T-cell (primary cell): ENCODE measurements around the gene BCL2. TPM values are rescaled to one million over a fixed set of nuclear protein-coding genes. Genes with fewer than 3 reads are reported as not detected.

Source experiments
- ATAC-seq, 4 experiments: fragments of 200-7000 bp in 3 of 4; fragments of 150-1000 bp in 1 of 4; cut with Tn5 transposase; replicated peaks in 1 of 4; 1 replicate in 3 of 4; 2 replicates in 1 of 4; pipeline ENCODE4 v1.10.0; 2021; ENCODE audit warnings: moderate library complexity in 3 of 4, mild to moderate bottlenecking in 2 of 4, moderate number of reproducible peaks in 1 of 4
- CTCF ChIA-PET, 2 donors: fragments of 300-600 bp; sonication (Branson Sonifier 250); formaldehyde crosslinking; loops; one replicate each; lab custom pipeline; 2022; ENCODE audit warnings: antibody characterized with exemption in 2 of 2; lab: Charles Lee
- POLR2A ChIA-PET, 2 donors: fragments of 300-600 bp; sonication (Branson Sonifier 250); formaldehyde crosslinking; loops; one replicate each; lab custom pipeline; 2022; ENCODE audit warnings: antibody characterized with exemption in 2 of 2; lab: Charles Lee
- DNase-seq, 35 experiments: peaks; one replicate each; pipeline versions ENCODE4 v3.0.0 to v3.0.0-alpha.2; 2013 to 2023
- H3K27ac ChIP-seq: one replicate; pipeline ENCODE4 v1.5.1; 2013; ENCODE audit warnings: low read length
- H3K27me3 ChIP-seq, 2 experiments: replicated peaks in 1 of 2; 1 replicate in 1 of 2; 2 replicates in 1 of 2; pipeline versions ENCODE4 v1.6.1 to v1.7.0; 2013; ENCODE audit warnings: low read length in 1 of 2, mixed read lengths in 1 of 2; ENCODE audit not compliant: control insufficient read depth in 2 of 2, insufficient read depth in 2 of 2; ENCODE audit errors: extremely low read depth in 1 of 2
- H3K36me3 ChIP-seq, 2 donors: 1 replicate in 1 of 2; 2 replicates in 1 of 2; pipeline versions ENCODE4 v1.6.1 to v1.7.0; 2013; ENCODE audit warnings: low read length in 1 of 2; ENCODE audit not compliant: control insufficient read depth in 2 of 2, insufficient read depth in 1 of 2; ENCODE audit errors: extremely low read depth in 1 of 2
- H3K4me1 ChIP-seq, 2 experiments: 1 replicate in 1 of 2; 2 replicates in 1 of 2; pipeline versions ENCODE4 v1.6.1 to v1.7.0; 2013; ENCODE audit warnings: low read length in 2 of 2, mixed read lengths in 1 of 2; ENCODE audit not compliant: insufficient read depth in 2 of 2, control insufficient read depth in 1 of 2; ENCODE audit errors: extremely low read depth in 1 of 2
- H3K4me3 ChIP-seq, 2 donors: 1 replicate in 1 of 2; 2 replicates in 1 of 2; pipeline versions ENCODE4 v1.5.1 to v1.7.0; 2013; ENCODE audit warnings: mild to moderate bottlenecking in 2 of 2, low read length in 1 of 2, moderate library complexity in 1 of 2; ENCODE audit not compliant: control insufficient read depth in 1 of 2; ENCODE audit errors: extremely low read depth in 1 of 2
- H3K9me3 ChIP-seq: 2 replicates; pipeline ENCODE4 v1.7.0; 2013
- H3K27ac Mint-ChIP-seq, 2 donors: one replicate each; pipeline ENCODE4 v1.8.0; 2020 to 2021; ENCODE audit warnings: mild to moderate bottlenecking in 2 of 2, mixed read lengths in 2 of 2
- H3K27me3 Mint-ChIP-seq, 2 donors: one replicate each; pipeline ENCODE4 v1.8.0; 2021 to 2022; ENCODE audit warnings: mixed read lengths in 2 of 2
- H3K36me3 Mint-ChIP-seq: one replicate; pipeline ENCODE4 v1.8.0; 2021; ENCODE audit warnings: mixed read lengths
- H3K4me1 Mint-ChIP-seq, 3 donors: one replicate each; pipeline ENCODE4 v1.8.0; 2020 to 2022; ENCODE audit warnings: mixed read lengths in 3 of 3, mild to moderate bottlenecking in 1 of 3
- H3K4me3 Mint-ChIP-seq, 3 donors: one replicate each; pipeline ENCODE4 v1.8.0; 2020 to 2022; ENCODE audit warnings: mild to moderate bottlenecking in 3 of 3, mixed read lengths in 3 of 3, moderate library complexity in 3 of 3
- H3K9me3 Mint-ChIP-seq, 3 donors: one replicate each; pipeline ENCODE4 v1.8.0; 2020 to 2022; ENCODE audit warnings: mixed read lengths in 3 of 3
- WGBS: methylation state at CpG from one replicate; pipeline ENCODE4 v1.1.5; 2013; ENCODE audit warnings: missing lambda C conversion rate; ENCODE audit not compliant: insufficient coverage; 5-methylcytosine and 5-hydroxymethylcytosine counted together
- total RNA-seq, 35 experiments: library from RNA in 6 of 35; stranded (reverse) in 6 of 35; fragments of 120-200 nt in 1 of 35; gene quantifications; one replicate each; pipeline versions ENCODE4 v1.2.1 to v1.2.4 and lab custom pipeline; 2013 to 2026

BCL2 gene
- total RNA-seq, 5 donors from 2014 or later (not counting 1 experiment from before 2014, with no cell fraction given): 113 to 201 (median 123) TPM

- 91% methylated on average over 5 of the region's 6 CpGs for WGBS
Measured at GRCh38 chr18:63095768-63096167, 223.8 kb downstream of the BCL2 start.

DNA sequence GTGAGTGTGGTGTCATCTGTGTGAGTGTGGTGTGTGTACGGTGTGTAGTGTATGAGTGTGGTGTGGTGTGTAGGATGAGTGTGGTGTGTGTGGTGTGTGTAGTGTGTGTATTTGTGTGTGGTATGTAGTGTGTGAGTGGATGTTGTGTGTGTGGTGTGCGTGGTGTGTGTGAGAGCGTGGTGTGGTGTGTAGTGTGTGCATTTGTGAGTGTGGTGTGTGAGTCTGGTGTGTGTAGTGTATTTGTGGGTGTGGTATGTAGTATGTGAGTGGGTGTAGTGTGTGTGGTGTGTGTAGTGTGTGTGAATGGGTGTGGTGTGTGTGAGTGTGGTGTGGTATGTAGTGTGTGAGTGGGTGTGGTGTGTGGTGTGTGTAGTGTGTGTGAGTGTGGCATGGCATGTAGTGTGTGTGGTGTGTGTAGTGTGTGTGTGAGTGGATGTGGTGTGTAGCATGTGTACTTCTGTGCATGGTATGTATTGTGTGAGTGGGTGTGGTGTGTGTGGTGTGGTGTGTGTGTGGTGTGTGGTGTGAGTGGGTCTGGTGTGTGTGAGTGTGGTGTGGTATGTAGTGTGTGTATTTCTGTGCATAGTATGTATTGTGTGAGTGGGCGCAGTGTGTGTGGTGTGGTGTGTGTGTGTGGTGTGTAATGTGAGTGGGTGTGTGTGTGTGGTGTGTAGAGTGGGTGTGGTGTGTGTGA, 227.8 kb downstream of the BCL2 start:
- H3K36me3 Mint-ChIP-seq: no peaks in the 10 kb centered on the region
- 98% methylated on average over 4 of the region's 4 CpGs for WGBS

More at GRCh38 chr18:63095768-63096167, 223.8 kb downstream of the BCL2 start:
- H3K27ac ChIP-seq: no peak overlapping the region
- H3K36me3 ChIP-seq: no peaks in the 10 kb centered on the region
- DNase-seq (no peak), ATAC-seq (no peak)
- H3K27me3 ChIP-seq: peaks cover 0 to 8% of the 10 kb centered on the region in 2 experiments
- CTCF ChIA-PET: interaction anchor here in 1 of 2 donors (1.3 kb wide), 1 partner anchor 45 kb away, joined by 3 read pairs; no protein-coding TSS in a partner anchor
- Mint-ChIP-seq H3K36me3 (no peaks in the 10 kb centered on the region), H3K4me1 (peaks cover 42 to 53% (median 46%) of the 10 kb centered on the region in 3 donors), H3K4me3 (no peak overlapping the region), H3K27me3 (no peaks in the 10 kb centered on the region), H3K9me3 (no peaks in the 10 kb centered on the region), H3K27ac (no peak overlapping the region)
- no peaks in the 10 kb centered on the region for H3K9me3 ChIP-seq
- H3K4me3 ChIP-seq: no peak overlapping the region
- H3K4me1 ChIP-seq: peaks cover 25 to 33% of the 10 kb centered on the region in 2 experiments
- POLR2A ChIA-PET: interaction anchor here in 1 of 2 donors (1.0 kb wide), 1 partner anchor 28 kb away, joined by 3 read pairs; no protein-coding TSS in a partner anchor

DNA sequence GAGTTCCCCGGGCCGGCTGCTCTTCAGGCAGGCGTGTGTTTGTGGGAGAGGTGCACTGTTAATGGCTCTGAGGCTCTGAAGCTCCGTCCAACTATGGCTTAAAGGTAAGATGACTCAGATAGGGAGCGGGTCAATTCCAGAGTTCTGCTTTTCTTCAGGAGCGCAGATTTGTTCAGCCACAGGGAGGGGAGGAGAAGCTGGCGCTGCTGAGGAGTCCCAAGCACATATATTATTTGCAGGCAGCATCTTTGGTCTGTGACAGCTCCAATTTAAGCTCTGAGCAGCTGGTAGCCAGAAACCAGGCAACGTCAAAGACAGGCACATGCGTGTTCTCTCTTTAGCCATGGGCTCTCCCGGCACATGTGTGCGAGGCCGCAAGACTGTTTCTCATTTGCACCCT, 229.2 kb downstream of the BCL2 start:
- H3K4me1 Mint-ChIP-seq: peaks cover 0 to 13% (median 2%) of the 10 kb centered on the region in 3 donors
- Histone ChIP-seq H3K36me3 (no peaks in the 10 kb centered on the region), H3K27me3 (peaks cover 0 to 27% of the 10 kb centered on the region in 2 experiments), H3K4me1 (no peaks in the 10 kb centered on the region), H3K9me3 (no peaks in the 10 kb centered on the region), H3K27ac (no peak overlapping the region), H3K4me3 (no peak overlapping the region)
- no peaks in the 10 kb centered on the region for H3K36me3 Mint-ChIP-seq
- H3K9me3 Mint-ChIP-seq: no peaks in the 10 kb centered on the region
- no peak overlapping the region for H3K27ac Mint-ChIP-seq
- H3K27me3 Mint-ChIP-seq: peaks cover 0 to 12% of the 10 kb centered on the region in 2 donors
- no peak for DNase-seq
- H3K4me3 Mint-ChIP-seq: no peak overlapping the region
- ChIA-PET CTCF (interaction anchor here in 1 of 2 donors (0.6 kb wide), 1 partner anchor 292 kb away, joined by 3 read pairs; no protein-coding TSS in a partner anchor), POLR2A (no interaction called here)
- WGBS: 95% methylated on average over 7 of the region's 12 CpGs
- no peak for ATAC-seq

More for the DNA sequence above, 227.8 kb downstream of the BCL2 start:
- Histone ChIP-seq H3K4me1 (no peaks in the 10 kb centered on the region), H3K27me3 (peaks cover 0 to 27% of the 10 kb centered on the region in 2 experiments), H3K36me3 (no peaks in the 10 kb centered on the region), H3K27ac (no peak overlapping the region), H3K4me3 (no peak overlapping the region), H3K9me3 (no peaks in the 10 kb centered on the region)
- Mint-ChIP-seq H3K27me3 (peaks cover 0 to 10% of the 10 kb centered on the region in 2 donors), H3K4me3 (no peak overlapping the region), H3K4me1 (peaks cover 3 to 14% (median 9%) of the 10 kb centered on the region in 3 donors), H3K9me3 (no peaks in the 10 kb centered on the region), H3K27ac (no peak overlapping the region)
- no peak for ATAC-seq
- ChIA-PET CTCF (no interaction called here), POLR2A (no interaction called here)
- DNase-seq: no peak

GRCh38 chr18:63089041-63089440, 230.5 kb downstream of the BCL2 start:
- ChIA-PET CTCF (no interaction called here), POLR2A (interaction anchor here in 1 of 2 donors (0.7 kb wide), 1 partner anchor 190 kb away, joined by 5 read pairs; no protein-coding TSS in a partner anchor)
- no peak for DNase-seq
- Mint-ChIP-seq H3K9me3 (no peaks in the 10 kb centered on the region), H3K4me1 (peaks cover 0 to 7% (median 2%) of the 10 kb centered on the region in 3 donors), H3K27ac (no peak overlapping the region), H3K4me3 (no peak overlapping the region), H3K36me3 (no peaks in the 10 kb centered on the region), H3K27me3 (peaks cover 0 to 12% of the 10 kb centered on the region in 2 donors)
- no peaks in the 10 kb centered on the region for H3K9me3 ChIP-seq
- WGBS: 97% methylated on average over 4 of the region's 11 CpGs
- peaks cover 0 to 27% of the 10 kb centered on the region in 2 experiments for H3K27me3 ChIP-seq
- H3K4me1 ChIP-seq: no peaks in the 10 kb centered on the region
- no peaks in the 10 kb centered on the region for H3K36me3 ChIP-seq
- ATAC-seq: no peak
- H3K4me3 ChIP-seq: no peak overlapping the region
- H3K27ac ChIP-seq: no peak overlapping the region

GRCh38 chr18:63088262-63088661, 231.3 kb downstream of the BCL2 start:
- Histone ChIP-seq H3K27ac (no peak overlapping the region), H3K4me1 (no peaks in the 10 kb centered on the region), H3K27me3 (peaks cover 0 to 27% of the 10 kb centered on the region in 2 experiments), H3K4me3 (no peak overlapping the region), H3K36me3 (no peaks in the 10 kb centered on the region), H3K9me3 (no peaks in the 10 kb centered on the region)
- ATAC-seq: no peak
- ChIA-PET POLR2A (interaction anchor here in 1 of 2 donors (0.6 kb wide), 1 partner anchor 140 kb away, joined by 3 read pairs; no protein-coding TSS in a partner anchor), CTCF (no interaction called here)
- 80% methylated on average over 6 of the region's 7 CpGs for WGBS
- Mint-ChIP-seq H3K36me3 (no peaks in the 10 kb centered on the region), H3K4me3 (no peak overlapping the region), H3K27me3 (peaks cover 0 to 12% of the 10 kb centered on the region in 2 donors), H3K9me3 (no peaks in the 10 kb centered on the region), H3K4me1 (no peaks in the 10 kb centered on the region), H3K27ac (no peak overlapping the region)
- no peak for DNase-seq

GRCh38 chr18:63087421-63088230, 231.9 kb downstream of the BCL2 start:
- no peaks in the 10 kb centered on the region for H3K9me3 Mint-ChIP-seq
- no peaks in the 10 kb centered on the region for H3K4me1 ChIP-seq

More at GRCh38 chr18:63087421-63088230, 231.9 kb downstream of the BCL2 start:
- no peak for ATAC-seq
- WGBS: 100% methylated on average over 2 of the region's 10 CpGs
- DNase-seq: no peak
- H3K27ac ChIP-seq: no peak overlapping the region
- Mint-ChIP-seq H3K4me1 (no peaks in the 10 kb centered on the region), H3K27me3 (peaks cover 0 to 12% of the 10 kb centered on the region in 2 donors), H3K4me3 (no peak overlapping the region), H3K36me3 (no peaks in the 10 kb centered on the region), H3K27ac (no peak overlapping the region)
- CTCF ChIA-PET: no interaction called here
- no peaks in the 10 kb centered on the region for H3K36me3 ChIP-seq
- H3K4me3 ChIP-seq: no peak overlapping the region
- H3K9me3 ChIP-seq: no peaks in the 10 kb centered on the region
- POLR2A ChIA-PET: interaction anchor here in 1 of 2 donors (0.6 kb wide), 1 partner anchor 139 kb away, joined by 3 read pairs; no protein-coding TSS in a partner anchor
- peaks cover 0 to 27% of the 10 kb centered on the region in 2 experiments for H3K27me3 ChIP-seq
